Kidney (tissue), 14 donors: ENCODE results near the gene MTMR10. TPM values are rescaled to one million over a fixed set of nuclear protein-coding genes. Genes with fewer than 3 reads are reported as not detected.

Experiments used
- DNase-seq, 5 donors: peaks; one replicate each; pipeline ENCODE4 v3.0.0-alpha.2; 2013 to 2020
- FAIRE-seq: peaks from 2 replicates; lab custom pipeline; 2012; peaks lifted over from hg19 to GRCh38; lab: Jason Lieb, UNC
- H3K27ac ChIP-seq, 2 donors: one replicate each; pipeline ENCODE4 v1.7.0; 2013; ENCODE audit warnings: low read depth in 2 of 2, low read length in 2 of 2, inconsistent platforms in 1 of 2
- H3K27me3 ChIP-seq: one replicate; pipeline ENCODE4 v1.7.1; 2013; ENCODE audit warnings: low read length, inconsistent platforms; ENCODE audit not compliant: control insufficient read depth, insufficient read depth
- H3K36me3 ChIP-seq, 3 donors: one replicate each; pipeline versions ENCODE4 v1.7.0 to v1.7.1; 2013; ENCODE audit warnings: low read length in 3 of 3, control low read depth in 1 of 3, inconsistent platforms in 1 of 3; ENCODE audit not compliant: insufficient read depth in 3 of 3, control insufficient read depth in 2 of 3
- H3K4me1 ChIP-seq, 3 donors: one replicate each; pipeline versions ENCODE4 v1.7.0 to v1.7.1; 2013; ENCODE audit warnings: low read length in 3 of 3, inconsistent platforms in 1 of 3, low read depth in 1 of 3; ENCODE audit not compliant: control insufficient read depth in 2 of 3, insufficient read depth in 2 of 3
- H3K4me3 ChIP-seq, 3 donors: one replicate each; pipeline versions ENCODE4 v1.7.0 to v1.8.1; 2013; ENCODE audit warnings: low read length in 3 of 3, control low read depth in 1 of 3, inconsistent platforms in 1 of 3
- H3K9ac ChIP-seq, 3 donors: one replicate each; pipeline versions ENCODE4 v1.7.0 to v1.7.1; 2013; ENCODE audit warnings: low read length in 3 of 3, control low read depth in 1 of 3, inconsistent platforms in 1 of 3
- H3K9me3 ChIP-seq, 3 donors: one replicate each; pipeline versions ENCODE4 v1.7.0 to v1.7.1; 2013; ENCODE audit warnings: low read length in 3 of 3, control low read depth in 1 of 3, inconsistent platforms in 1 of 3; ENCODE audit not compliant: control insufficient read depth in 2 of 3, insufficient read depth in 1 of 3
- CTCF ChIP-seq: IDR thresholded peaks from 3 replicates; pipeline ENCODE4 v1.5.1; 2012; ENCODE audit warnings: mild to moderate bottlenecking, moderate library complexity, borderline replicate concordance; ENCODE audit not compliant: insufficient read depth; ENCODE audit errors: extremely low read depth
- intact Hi-C: fragments of 100-400 bp; cut with DNase I; formaldehyde crosslinking; loops from one replicate; pipeline ENCODE4 v1.11.1; 2022
- polyA plus RNA-seq: library from polyadenylated mRNA; stranded (reverse); fragments of 350-450 nt; fragmentation: Illumina TruSeq; extraction: RNeasy Lipid Tissue Mini Kit (QIAGEN cat#74804); gene quantifications from one replicate; pipeline ENCODE4 v1.2.3, GENCODE V29; 2014; ENCODE audit warnings: low read depth, low replicate concordance; ENCODE audit not compliant: insufficient read depth
- total RNA-seq: library from RNA; stranded (reverse); fragmentation: NEBNext Ultra II Directional; extraction: Animal tissue kit (Norgen Biotek cat#: 25700); gene quantifications from one replicate; pipeline ENCODE4 v1.2.1, GENCODE V29; 2021
- donor health status: control.
- donor health status: control.
- donor health status: control.
- donor health status: control.
- donor health status: control.
- donor health status: DM: yes; HTN: yes; CAD: no.
- donor health status: Normal renal cell carcinoma (clear cell type).

MTMR10 gene
- total and polyA plus RNA-seq, 2 donors from 2014 or later = 26.2 to 70.4 TPM

DNA sequence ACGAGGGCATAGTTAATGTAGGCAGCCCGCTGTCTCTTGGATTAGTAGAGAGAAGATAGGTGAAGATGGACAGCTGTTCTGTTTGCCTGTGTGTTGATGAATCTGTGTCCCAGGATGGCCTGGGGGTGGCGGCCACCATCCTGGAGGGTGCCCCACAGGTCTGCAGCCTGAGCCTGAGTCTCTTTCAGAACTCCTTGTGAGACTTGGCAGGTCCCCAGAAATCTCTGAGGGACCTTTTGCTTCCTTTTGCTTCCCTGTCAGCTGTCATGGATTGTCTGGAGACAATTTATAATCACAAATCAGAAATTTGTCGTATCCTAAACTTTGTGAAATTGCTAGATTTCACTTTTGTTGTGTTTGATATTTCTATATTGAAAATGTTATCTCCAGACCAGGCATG lies 70.3 kb downstream of the MTMR10 start:
- no peak for TF ChIP-seq CTCF
- H3K27me3 ChIP-seq = no peaks in the 10 kb centered on the region
- H3K36me3 ChIP-seq = peaks cover 6 to 61% (median 12%) of the 10 kb centered on the region in 3 donors
- peak overlapping the region in 1 of 3 donors; percentile 46 for H3K9ac ChIP-seq
- intact Hi-C loops = no loop called here
- no peaks in the 10 kb centered on the region for H3K9me3 ChIP-seq
- H3K4me1 ChIP-seq = peaks cover 7 to 28% (median 25%) of the 10 kb centered on the region in 3 donors
- DNase-seq = no peak
- no peak for FAIRE-seq
- H3K27ac ChIP-seq = peak overlapping the region; percentile 82 to 86
- no peak overlapping the region for H3K4me3 ChIP-seq

- DNase-seq = no peak
- no peak for FAIRE-seq
- H3K4me3 ChIP-seq = no peak overlapping the region
- intact Hi-C loops = no loop called here
- H3K9ac ChIP-seq = no peak overlapping the region
- no peak for TF ChIP-seq CTCF
- no peaks in the 10 kb centered on the region for H3K27me3 ChIP-seq
- peaks cover 7 to 28% (median 25%) of the 10 kb centered on the region in 3 donors for H3K4me1 ChIP-seq
- peaks cover 6 to 58% (median 7%) of the 10 kb centered on the region in 3 donors for H3K36me3 ChIP-seq
- H3K27ac ChIP-seq = no peak overlapping the region
- no peaks in the 10 kb centered on the region for H3K9me3 ChIP-seq
Observed at GRCh38 chr15:30919877-30920550, 71.4 kb downstream of the MTMR10 start.

DNA sequence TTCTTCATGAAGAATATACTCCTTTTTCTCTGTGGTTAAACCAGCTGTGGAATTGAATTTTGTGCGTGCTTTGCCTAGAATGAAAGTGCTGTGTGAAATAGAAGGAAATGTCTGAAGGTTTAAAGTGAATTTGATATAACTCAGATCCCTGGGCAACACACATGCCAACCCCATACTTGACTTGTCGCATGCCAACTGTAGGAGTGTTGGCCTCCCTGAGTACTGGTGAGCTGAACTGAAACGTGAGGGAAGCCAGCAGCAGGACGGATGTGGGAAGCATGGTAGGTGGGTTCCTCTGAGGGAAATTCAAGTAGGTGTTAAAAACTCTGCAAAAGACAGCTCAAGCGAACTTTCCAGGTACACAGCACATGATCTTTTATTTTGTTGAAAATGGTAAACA lies 73.1 kb downstream of the MTMR10 start:
- no peaks in the 10 kb centered on the region for H3K9me3 ChIP-seq
- H3K36me3 ChIP-seq = peaks cover 0 to 47% (median 9%) of the 10 kb centered on the region in 3 donors
- no peak overlapping the region for H3K9ac ChIP-seq
- DNase-seq = no peak
- no peak for TF ChIP-seq CTCF
- H3K27ac ChIP-seq = no peak overlapping the region
- no peak for FAIRE-seq
- no peak overlapping the region for H3K4me3 ChIP-seq
- H3K27me3 ChIP-seq = no peaks in the 10 kb centered on the region
- H3K4me1 ChIP-seq = peaks cover 7 to 25% (median 20%) of the 10 kb centered on the region in 3 donors
- intact Hi-C loops = no loop called here
